ENCODE data around the gene SNX5. TPM values are rescaled to one million over a fixed set of nuclear protein-coding genes. Genes with fewer than 3 reads are reported as not detected.

Gene SNX5
- total RNA-seq, 2 donors from 2014 or later = 37.3 to 50.3 TPM

GRCh38 chr20:17933711-17934110 lies 34.9 kb downstream of the SNX5 start:
- no peak overlapping the region for H3K27ac ChIP-seq
- H3K4me1 ChIP-seq = peaks cover 0 to 24% of the 10 kb centered on the region in 2 donors
- no peak for DNase-seq (ENCODE audit: low spot score)
- no peak overlapping the region for H3K4me3 ChIP-seq
- no peaks in the 10 kb centered on the region for H3K36me3 ChIP-seq
- H3K27me3 ChIP-seq = no peaks in the 10 kb centered on the region
- H3K9me3 ChIP-seq = no peaks in the 10 kb centered on the region
- TF ChIP-seq CTCF (IDR thresholded peaks at IDR 0.05) = no peak

GRCh38 chr20:17933121-17933520 lies 35.5 kb downstream of the SNX5 start:
- no peaks in the 10 kb centered on the region for H3K9me3 ChIP-seq
- no peak overlapping the region for H3K27ac ChIP-seq
- no peak overlapping the region for H3K4me3 ChIP-seq
- H3K27me3 ChIP-seq = no peaks in the 10 kb centered on the region
- TF ChIP-seq CTCF (IDR thresholded peaks at IDR 0.05) = no peak
- no peak for DNase-seq (ENCODE audit: low spot score)
- H3K36me3 ChIP-seq = no peaks in the 10 kb centered on the region
- peaks cover 0 to 21% of the 10 kb centered on the region in 2 donors for H3K4me1 ChIP-seq

- peaks cover 0 to 16% of the 10 kb centered on the region in 2 donors for H3K4me1 ChIP-seq
- H3K4me3 ChIP-seq = no peak overlapping the region
- DNase-seq (ENCODE audit: low spot score) = no peak
- no peaks in the 10 kb centered on the region for H3K27me3 ChIP-seq
- no peaks in the 10 kb centered on the region for H3K9me3 ChIP-seq
- no peaks in the 10 kb centered on the region for H3K36me3 ChIP-seq
- H3K27ac ChIP-seq = no peak overlapping the region
- no peak for TF ChIP-seq CTCF (IDR thresholded peaks at IDR 0.05)
Measured at GRCh38 chr20:17932396-17932795, 36.2 kb downstream of the SNX5 start.

GRCh38 chr20:17931513-17931912 lies 37.1 kb downstream of the SNX5 start:
- Histone ChIP-seq H3K4me1 (peaks cover 0 to 7% of the 10 kb centered on the region in 2 donors), H3K9me3 (no peaks in the 10 kb centered on the region), H3K27me3 (no peaks in the 10 kb centered on the region), H3K4me3 (no peak overlapping the region), H3K27ac (no peak overlapping the region), H3K36me3 (no peaks in the 10 kb centered on the region)
- no peak for TF ChIP-seq CTCF (IDR thresholded peaks at IDR 0.05)
- DNase-seq (ENCODE audit: low spot score) = no peak

- DNase-seq (ENCODE audit: low spot score) = no peak
- Histone ChIP-seq H3K4me3 (no peak overlapping the region), H3K36me3 (no peaks in the 10 kb centered on the region), H3K27me3 (no peaks in the 10 kb centered on the region), H3K27ac (peak overlapping the region in 1 of 2 donors; percentile 29), H3K9me3 (no peaks in the 10 kb centered on the region), H3K4me1 (peaks cover 0 to 9% of the 10 kb centered on the region in 2 donors)
- no peak for TF ChIP-seq CTCF (IDR thresholded peaks at IDR 0.05)
Measured at GRCh38 chr20:17928633-17929311, 39.8 kb downstream of the SNX5 start.

GRCh38 chr20:17928211-17928611 lies 40.4 kb downstream of the SNX5 start:
- H3K27ac ChIP-seq = peak overlapping the region in 1 of 2 donors; percentile 29
- no peaks in the 10 kb centered on the region for H3K9me3 ChIP-seq
- peak; percentile 72 for DNase-seq (ENCODE audit: low spot score)
- no peaks in the 10 kb centered on the region for H3K36me3 ChIP-seq
- H3K27me3 ChIP-seq = no peaks in the 10 kb centered on the region
- peaks cover 0 to 9% of the 10 kb centered on the region in 2 donors for H3K4me1 ChIP-seq
- TF ChIP-seq CTCF (IDR thresholded peaks at IDR 0.05) = no peak
- no peak overlapping the region for H3K4me3 ChIP-seq
